ENCODE data around the gene ANKRD55.
"Not testable (repeated sequence)": the region's sequence is repeated elsewhere in the genome, so short reads cannot be mapped to it uniquely, and the experiment has no call there.

GRCh38 chr5:56257763-56258529 is 24.8 kb upstream of the ANKRD55 start:
- not testable (repeated sequence) for TF ChIP-seq POLR2A, CTCF (IDR thresholded peaks at IDR 0.05)

Data from heart left ventricle (tissue), 13 donors.